ENCODE data around the gene TAOK2. TPM values are rescaled to one million over a fixed set of nuclear protein-coding genes. Genes with fewer than 3 reads are reported as not detected.

TAOK2 gene
- total and polyA plus RNA-seq, 2 donors = 18.5 to 28.7 TPM

DNA sequence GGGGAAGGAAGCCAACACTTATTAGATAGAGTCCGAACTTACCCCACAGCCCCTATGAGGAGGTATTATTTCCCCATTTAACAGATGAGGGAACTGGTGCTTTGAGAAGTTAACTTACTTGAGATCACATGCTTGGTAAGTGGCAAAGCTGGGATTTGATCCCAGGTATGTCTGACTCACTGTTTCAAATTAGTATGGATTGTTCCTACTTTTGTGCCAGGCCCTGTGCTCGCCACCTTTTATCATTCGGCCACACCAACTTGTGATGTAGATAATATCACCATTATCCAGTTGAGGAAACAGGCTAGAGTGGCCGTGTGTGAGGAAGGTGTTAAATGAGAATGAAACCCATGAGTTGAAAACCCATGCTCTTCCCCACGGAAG is 11.1 kb downstream of the TAOK2 start:
- Histone ChIP-seq H3K9me3 (ENCODE audit: control insufficient read depth in 2 of 2, insufficient read depth in 1 of 2, low read length in 1 of 2) (no peaks in the 10 kb centered on the region), H3K4me3 (ENCODE audit: low read length in 2 of 2) (no peak overlapping the region), H3K36me3 (ENCODE audit: control insufficient read depth in 2 of 2, insufficient read depth in 2 of 2, low read length in 1 of 2) (peaks cover 92 to 100% of the 10 kb centered on the region in 2 donors), H3K27ac (ENCODE audit: low read depth in 1 of 2, low read length in 1 of 2) (no peak overlapping the region), H3K27me3 (ENCODE audit: control insufficient read depth in 2 of 2, insufficient read depth in 1 of 2, low read length in 1 of 2) (no peaks in the 10 kb centered on the region), H3K4me1 (ENCODE audit: control insufficient read depth in 2 of 2, insufficient read depth in 2 of 2, low read length in 2 of 2) (no peaks in the 10 kb centered on the region)
- DNase-seq (ENCODE audit: low read depth in 6 of 9, low spot score in 9 of 9) = no peak
- WGBS = 96% methylated on average over 5 of the region's 5 CpGs

DNA sequence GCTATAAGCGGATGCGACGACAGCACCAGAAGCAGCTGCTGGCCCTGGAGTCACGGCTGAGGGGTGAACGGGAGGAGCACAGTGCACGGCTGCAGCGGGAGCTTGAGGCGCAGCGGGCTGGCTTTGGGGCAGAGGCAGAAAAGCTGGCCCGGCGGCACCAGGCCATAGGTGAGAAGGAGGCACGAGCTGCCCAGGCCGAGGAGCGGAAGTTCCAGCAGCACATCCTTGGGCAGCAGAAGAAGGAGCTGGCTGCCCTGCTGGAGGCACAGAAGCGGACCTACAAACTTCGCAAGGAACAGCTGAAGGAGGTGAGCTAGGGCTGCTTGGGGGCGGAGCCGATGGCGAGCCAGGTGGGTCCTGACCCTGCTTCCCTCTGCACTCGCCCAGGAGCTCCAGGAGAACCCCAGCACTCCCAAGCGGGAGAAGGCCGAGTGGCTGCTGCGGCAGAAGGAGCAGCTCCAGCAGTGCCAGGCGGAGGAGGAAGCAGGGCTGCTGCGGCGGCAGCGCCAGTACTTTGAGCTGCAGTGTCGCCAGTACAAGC is 11.7 kb downstream of the TAOK2 start:
- H3K27me3 ChIP-seq (ENCODE audit: control insufficient read depth in 2 of 2, insufficient read depth in 1 of 2, low read length in 1 of 2) = no peaks in the 10 kb centered on the region
- H3K9me3 ChIP-seq (ENCODE audit: control insufficient read depth in 2 of 2, insufficient read depth in 1 of 2, low read length in 1 of 2) = no peaks in the 10 kb centered on the region
- 98% methylated on average over 28 of the region's 28 CpGs for WGBS
- H3K36me3 ChIP-seq (ENCODE audit: control insufficient read depth in 2 of 2, insufficient read depth in 2 of 2, low read length in 1 of 2) = peaks cover 91 to 100% of the 10 kb centered on the region in 2 donors
- H3K4me1 ChIP-seq (ENCODE audit: control insufficient read depth in 2 of 2, insufficient read depth in 2 of 2, low read length in 2 of 2) = no peaks in the 10 kb centered on the region
- no peak overlapping the region for H3K27ac ChIP-seq (ENCODE audit: low read depth in 1 of 2, low read length in 1 of 2)
- DNase-seq (ENCODE audit: low read depth in 6 of 9, low spot score in 9 of 9) = no peak
- no peak overlapping the region for H3K4me3 ChIP-seq (ENCODE audit: low read length in 2 of 2)

DNA sequence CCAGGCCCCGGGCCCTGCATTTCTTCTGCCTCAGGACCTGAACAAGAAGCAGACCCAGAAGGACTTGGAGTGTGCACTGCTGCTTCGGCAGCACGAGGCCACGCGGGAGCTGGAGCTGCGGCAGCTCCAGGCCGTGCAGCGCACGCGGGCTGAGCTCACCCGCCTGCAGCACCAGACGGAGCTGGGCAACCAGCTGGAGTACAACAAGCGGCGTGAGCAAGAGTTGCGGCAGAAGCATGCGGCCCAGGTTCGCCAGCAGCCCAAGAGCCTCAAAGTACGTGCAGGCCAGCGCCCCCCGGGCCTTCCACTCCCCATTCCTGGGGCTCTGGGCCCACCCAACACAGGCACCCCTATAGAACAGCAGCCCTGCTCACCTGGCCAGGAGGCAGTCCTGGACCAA is 12.6 kb downstream of the TAOK2 start:
- H3K36me3 ChIP-seq (ENCODE audit: control insufficient read depth in 2 of 2, insufficient read depth in 2 of 2, low read length in 1 of 2) = peaks cover 98 to 99% of the 10 kb centered on the region in 2 donors
- no peaks in the 10 kb centered on the region for H3K27me3 ChIP-seq (ENCODE audit: control insufficient read depth in 2 of 2, insufficient read depth in 1 of 2, low read length in 1 of 2)
- no peak overlapping the region for H3K27ac ChIP-seq (ENCODE audit: low read depth in 1 of 2, low read length in 1 of 2)
- DNase-seq (ENCODE audit: low read depth in 6 of 9, low spot score in 9 of 9) = no peak
- no peaks in the 10 kb centered on the region for H3K4me1 ChIP-seq (ENCODE audit: control insufficient read depth in 2 of 2, insufficient read depth in 2 of 2, low read length in 2 of 2)
- H3K4me3 ChIP-seq (ENCODE audit: low read length in 2 of 2) = no peak overlapping the region
- WGBS = 98% methylated on average over 20 of the region's 20 CpGs
- H3K9me3 ChIP-seq (ENCODE audit: control insufficient read depth in 2 of 2, insufficient read depth in 1 of 2, low read length in 1 of 2) = no peaks in the 10 kb centered on the region

DNA sequence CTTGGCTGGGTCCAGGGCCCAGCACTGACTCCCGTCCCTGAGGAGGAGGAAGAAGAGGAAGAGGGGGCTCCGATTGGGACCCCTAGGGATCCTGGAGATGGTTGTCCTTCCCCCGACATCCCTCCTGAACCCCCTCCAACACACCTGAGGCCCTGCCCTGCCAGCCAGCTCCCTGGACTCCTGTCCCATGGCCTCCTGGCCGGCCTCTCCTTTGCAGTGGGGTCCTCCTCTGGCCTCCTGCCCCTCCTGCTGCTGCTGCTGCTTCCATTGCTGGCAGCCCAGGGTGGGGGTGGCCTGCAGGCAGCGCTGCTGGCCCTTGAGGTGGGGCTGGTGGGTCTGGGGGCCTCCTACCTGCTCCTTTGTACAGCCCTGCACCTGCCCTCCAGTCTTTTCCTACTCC is 13.3 kb downstream of the TAOK2 start:
- no peaks in the 10 kb centered on the region for H3K4me1 ChIP-seq (ENCODE audit: control insufficient read depth in 2 of 2, insufficient read depth in 2 of 2, low read length in 2 of 2)
- 94% methylated on average over 5 of the region's 5 CpGs for WGBS
- peaks cover 98 to 99% of the 10 kb centered on the region in 2 donors for H3K36me3 ChIP-seq (ENCODE audit: control insufficient read depth in 2 of 2, insufficient read depth in 2 of 2, low read length in 1 of 2)
- H3K9me3 ChIP-seq (ENCODE audit: control insufficient read depth in 2 of 2, insufficient read depth in 1 of 2, low read length in 1 of 2) = no peaks in the 10 kb centered on the region
- H3K27me3 ChIP-seq (ENCODE audit: control insufficient read depth in 2 of 2, insufficient read depth in 1 of 2, low read length in 1 of 2) = no peaks in the 10 kb centered on the region
- H3K27ac ChIP-seq (ENCODE audit: low read depth in 1 of 2, low read length in 1 of 2) = no peak overlapping the region
- H3K4me3 ChIP-seq (ENCODE audit: low read length in 2 of 2) = no peak overlapping the region
- no peak for DNase-seq (ENCODE audit: low read depth in 6 of 9, low spot score in 9 of 9)

DNA sequence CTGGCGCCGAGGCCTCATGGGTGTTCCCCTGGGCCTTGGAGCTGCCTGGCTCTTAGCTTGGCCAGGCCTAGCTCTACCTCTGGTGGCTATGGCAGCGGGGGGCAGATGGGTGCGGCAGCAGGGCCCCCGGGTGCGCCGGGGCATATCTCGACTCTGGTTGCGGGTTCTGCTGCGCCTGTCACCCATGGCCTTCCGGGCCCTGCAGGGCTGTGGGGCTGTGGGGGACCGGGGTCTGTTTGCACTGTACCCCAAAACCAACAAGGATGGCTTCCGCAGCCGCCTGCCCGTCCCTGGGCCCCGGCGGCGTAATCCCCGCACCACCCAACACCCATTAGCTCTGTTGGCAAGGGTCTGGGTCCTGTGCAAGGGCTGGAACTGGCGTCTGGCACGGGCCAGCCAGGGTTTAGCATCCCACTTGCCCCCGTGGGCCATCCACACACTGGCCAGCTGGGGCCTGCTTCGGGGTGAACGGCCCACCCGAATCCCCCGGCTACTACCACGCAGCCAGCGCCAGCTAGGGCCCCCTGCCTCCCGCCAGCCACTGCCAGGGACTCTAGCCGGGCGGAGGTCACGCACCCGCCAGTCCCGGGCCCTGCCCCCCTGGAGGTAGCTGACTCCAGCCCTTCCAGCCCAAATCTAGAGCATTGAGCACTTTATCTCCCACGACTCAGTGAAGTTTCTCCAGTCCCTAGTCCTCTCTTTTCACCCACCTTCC is 13.9 kb downstream of the TAOK2 start:
- no peaks in the 10 kb centered on the region for H3K9me3 ChIP-seq (ENCODE audit: control insufficient read depth in 2 of 2, insufficient read depth in 1 of 2, low read length in 1 of 2)
- WGBS = 98% methylated on average over 35 of the region's 35 CpGs
- no peak overlapping the region for H3K4me3 ChIP-seq (ENCODE audit: low read length in 2 of 2)
- H3K27ac ChIP-seq (ENCODE audit: low read depth in 1 of 2, low read length in 1 of 2) = no peak overlapping the region
- H3K27me3 ChIP-seq (ENCODE audit: control insufficient read depth in 2 of 2, insufficient read depth in 1 of 2, low read length in 1 of 2) = no peaks in the 10 kb centered on the region
- H3K36me3 ChIP-seq (ENCODE audit: control insufficient read depth in 2 of 2, insufficient read depth in 2 of 2, low read length in 1 of 2) = peaks cover 97 to 98% of the 10 kb centered on the region in 2 donors
- DNase-seq (ENCODE audit: low read depth in 6 of 9, low spot score in 9 of 9) = no peak
- H3K4me1 ChIP-seq (ENCODE audit: control insufficient read depth in 2 of 2, insufficient read depth in 2 of 2, low read length in 2 of 2) = no peaks in the 10 kb centered on the region

DNA sequence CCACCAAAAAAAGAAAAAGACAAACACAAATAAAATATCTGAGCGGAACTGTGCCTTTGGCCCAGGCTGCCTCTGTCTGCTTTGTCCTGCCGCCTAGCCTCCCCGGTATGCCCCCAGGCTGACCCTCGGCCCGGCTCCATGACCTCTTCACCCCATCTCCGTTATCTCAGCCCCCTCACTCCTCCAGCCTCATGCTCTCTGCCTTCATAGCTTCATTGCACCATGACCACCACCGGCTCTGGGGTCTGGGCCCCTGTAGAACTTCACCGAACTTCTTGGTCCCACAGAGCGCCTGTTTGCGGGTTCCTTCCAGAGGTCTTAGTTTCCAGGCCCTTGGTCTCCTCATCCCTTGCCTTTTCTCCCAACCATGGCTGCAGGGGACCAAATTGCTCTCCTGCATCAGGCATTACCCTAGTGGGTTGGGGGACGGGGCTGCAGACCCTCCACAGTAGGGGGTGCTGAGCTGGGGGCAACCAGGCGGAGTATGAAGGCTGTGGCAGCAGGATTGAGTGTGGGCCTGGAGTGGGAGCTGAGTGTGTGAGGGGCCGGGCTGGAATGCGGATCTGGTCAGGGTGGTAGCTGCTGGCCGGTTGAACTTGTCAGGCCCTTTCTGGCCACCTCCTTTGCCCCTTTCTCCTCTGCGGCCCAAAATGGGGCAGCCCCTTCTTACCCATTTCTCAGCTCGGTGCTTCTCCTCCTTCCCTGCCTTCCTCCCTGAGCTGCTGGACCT is 14.8 kb downstream of the TAOK2 start:
- Histone ChIP-seq H3K27me3 (ENCODE audit: control insufficient read depth in 2 of 2, insufficient read depth in 1 of 2, low read length in 1 of 2) (no peaks in the 10 kb centered on the region), H3K9me3 (ENCODE audit: control insufficient read depth in 2 of 2, insufficient read depth in 1 of 2, low read length in 1 of 2) (no peaks in the 10 kb centered on the region), H3K4me1 (ENCODE audit: control insufficient read depth in 2 of 2, insufficient read depth in 2 of 2, low read length in 2 of 2) (no peaks in the 10 kb centered on the region), H3K4me3 (ENCODE audit: low read length in 2 of 2) (no peak overlapping the region), H3K36me3 (ENCODE audit: control insufficient read depth in 2 of 2, insufficient read depth in 2 of 2, low read length in 1 of 2) (peaks cover 97 to 98% of the 10 kb centered on the region in 2 donors), H3K27ac (ENCODE audit: low read depth in 1 of 2, low read length in 1 of 2) (no peak overlapping the region)
- WGBS = 98% methylated on average over 17 of the region's 17 CpGs
- no peak for DNase-seq (ENCODE audit: low read depth in 6 of 9, low spot score in 9 of 9)

DNA sequence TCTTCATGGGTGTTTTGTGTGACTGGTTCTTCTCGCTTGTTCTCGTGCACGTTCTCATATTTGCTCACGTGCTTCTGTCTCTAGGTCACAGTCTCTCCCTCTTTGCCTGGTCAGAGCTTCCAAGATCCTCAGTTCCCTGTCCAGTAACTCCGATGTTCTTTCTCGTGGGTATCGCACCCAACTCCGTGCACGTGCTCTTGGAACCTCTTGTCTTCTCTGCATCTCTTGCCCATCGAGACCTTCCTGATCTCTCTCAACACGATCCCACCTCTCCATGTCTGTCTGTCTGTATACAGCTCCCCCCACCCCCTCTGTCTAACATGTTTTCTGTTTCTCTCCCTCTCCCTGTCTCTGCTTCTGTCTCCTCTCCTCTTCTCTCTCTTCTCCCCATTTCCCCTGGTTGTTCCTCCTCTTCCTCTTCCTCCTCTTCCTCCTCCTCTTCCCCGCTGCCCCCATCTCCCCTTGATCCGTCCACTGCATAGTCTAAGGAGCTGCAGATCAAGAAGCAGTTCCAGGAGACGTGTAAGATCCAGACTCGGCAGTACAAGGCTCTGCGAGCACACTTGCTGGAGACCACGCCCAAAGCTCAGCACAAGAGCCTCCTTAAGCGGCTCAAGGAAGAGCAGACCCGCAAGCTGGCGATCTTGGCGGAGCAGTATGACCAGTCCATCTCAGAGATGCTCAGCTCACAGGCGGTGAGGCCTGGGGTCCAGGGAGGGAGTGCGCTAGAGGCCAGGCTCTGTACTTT is 15.6 kb downstream of the TAOK2 start:
- Histone ChIP-seq H3K27me3 (ENCODE audit: control insufficient read depth in 2 of 2, insufficient read depth in 1 of 2, low read length in 1 of 2) (no peaks in the 10 kb centered on the region), H3K4me3 (ENCODE audit: low read length in 2 of 2) (no peak overlapping the region), H3K36me3 (ENCODE audit: control insufficient read depth in 2 of 2, insufficient read depth in 2 of 2, low read length in 1 of 2) (peaks cover 93 to 98% of the 10 kb centered on the region in 2 donors), H3K27ac (ENCODE audit: low read depth in 1 of 2, low read length in 1 of 2) (no peak overlapping the region), H3K4me1 (ENCODE audit: control insufficient read depth in 2 of 2, insufficient read depth in 2 of 2, low read length in 2 of 2) (peaks cover 0 to 3% of the 10 kb centered on the region in 2 donors), H3K9me3 (ENCODE audit: control insufficient read depth in 2 of 2, insufficient read depth in 1 of 2, low read length in 1 of 2) (no peaks in the 10 kb centered on the region)
- 97% methylated on average over 23 of the region's 23 CpGs for WGBS
- no peak for DNase-seq (ENCODE audit: low read depth in 6 of 9, low spot score in 9 of 9)

DNA sequence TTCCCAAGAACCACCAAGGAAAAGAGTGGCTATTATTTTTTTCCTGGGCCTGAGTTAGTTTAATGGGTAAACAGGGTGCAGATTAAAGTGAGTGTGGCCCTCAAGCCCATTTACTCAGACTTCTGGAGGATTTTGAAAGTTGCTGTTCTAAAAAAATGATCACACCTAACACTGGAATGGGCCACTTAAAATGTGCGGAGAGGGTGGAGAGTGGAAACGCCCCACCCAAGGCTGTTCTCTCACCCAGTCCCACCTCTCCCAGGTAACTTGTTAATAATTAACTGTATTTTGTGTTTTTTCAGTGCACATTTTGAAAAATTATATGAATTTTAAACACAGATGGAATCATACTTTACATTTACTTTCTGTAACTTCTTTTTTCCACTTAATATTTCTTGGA is 16.4 kb downstream of the TAOK2 start:
- H3K4me3 ChIP-seq (ENCODE audit: low read length in 2 of 2) = no peak overlapping the region
- DNase-seq (ENCODE audit: low read depth in 6 of 9, low spot score in 9 of 9) = no peak
- H3K27me3 ChIP-seq (ENCODE audit: control insufficient read depth in 2 of 2, insufficient read depth in 1 of 2, low read length in 1 of 2) = no peaks in the 10 kb centered on the region
- H3K9me3 ChIP-seq (ENCODE audit: control insufficient read depth in 2 of 2, insufficient read depth in 1 of 2, low read length in 1 of 2) = no peaks in the 10 kb centered on the region
- peaks cover 86 to 91% of the 10 kb centered on the region in 2 donors for H3K36me3 ChIP-seq (ENCODE audit: control insufficient read depth in 2 of 2, insufficient read depth in 2 of 2, low read length in 1 of 2)
- no peak overlapping the region for H3K27ac ChIP-seq (ENCODE audit: low read depth in 1 of 2, low read length in 1 of 2)
- H3K4me1 ChIP-seq (ENCODE audit: control insufficient read depth in 2 of 2, insufficient read depth in 2 of 2, low read length in 2 of 2) = peaks cover 7 to 11% of the 10 kb centered on the region in 2 donors
- 96% methylated on average over 2 of the region's 2 CpGs for WGBS
